ENCODE measurements around the gene PNLIPRP2.

DNA sequence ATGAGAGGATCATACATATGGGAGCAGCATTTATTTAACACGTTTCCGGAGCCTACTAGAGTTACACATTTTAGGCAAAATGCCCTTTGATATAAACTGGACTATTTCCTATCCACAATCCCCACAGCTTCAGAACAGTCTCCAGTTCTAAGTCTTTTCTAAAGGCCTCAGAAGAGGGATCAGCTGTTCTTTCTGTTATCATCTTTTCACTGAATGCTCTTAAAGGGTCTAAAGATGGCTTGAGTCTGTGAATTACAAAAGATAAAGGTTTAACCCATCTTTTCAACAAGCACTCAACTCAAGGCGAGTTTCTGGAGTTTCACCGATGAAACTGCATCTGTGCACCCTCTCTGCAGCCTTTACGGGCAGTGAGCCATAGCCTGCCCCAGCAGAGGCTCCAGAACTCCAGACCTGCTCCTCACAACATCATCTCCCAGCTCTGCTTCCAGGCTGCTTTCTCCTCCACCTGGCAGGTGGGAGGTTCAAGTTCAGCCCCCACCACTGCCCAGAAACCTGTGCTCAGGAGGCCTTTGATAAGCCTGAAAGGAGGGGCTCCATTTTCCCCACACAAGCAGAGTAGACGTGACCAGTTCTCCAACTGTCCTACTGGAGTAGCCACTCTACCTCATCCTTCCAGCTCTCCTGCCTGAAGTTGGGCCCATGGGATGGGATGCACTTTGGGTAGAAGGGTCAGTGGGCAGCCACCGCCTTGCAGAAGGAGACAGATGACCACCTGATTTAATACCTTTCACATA is 68.2 kb downstream of the PNLIPRP2 start:
- TF ChIP-seq, protein P1, sequence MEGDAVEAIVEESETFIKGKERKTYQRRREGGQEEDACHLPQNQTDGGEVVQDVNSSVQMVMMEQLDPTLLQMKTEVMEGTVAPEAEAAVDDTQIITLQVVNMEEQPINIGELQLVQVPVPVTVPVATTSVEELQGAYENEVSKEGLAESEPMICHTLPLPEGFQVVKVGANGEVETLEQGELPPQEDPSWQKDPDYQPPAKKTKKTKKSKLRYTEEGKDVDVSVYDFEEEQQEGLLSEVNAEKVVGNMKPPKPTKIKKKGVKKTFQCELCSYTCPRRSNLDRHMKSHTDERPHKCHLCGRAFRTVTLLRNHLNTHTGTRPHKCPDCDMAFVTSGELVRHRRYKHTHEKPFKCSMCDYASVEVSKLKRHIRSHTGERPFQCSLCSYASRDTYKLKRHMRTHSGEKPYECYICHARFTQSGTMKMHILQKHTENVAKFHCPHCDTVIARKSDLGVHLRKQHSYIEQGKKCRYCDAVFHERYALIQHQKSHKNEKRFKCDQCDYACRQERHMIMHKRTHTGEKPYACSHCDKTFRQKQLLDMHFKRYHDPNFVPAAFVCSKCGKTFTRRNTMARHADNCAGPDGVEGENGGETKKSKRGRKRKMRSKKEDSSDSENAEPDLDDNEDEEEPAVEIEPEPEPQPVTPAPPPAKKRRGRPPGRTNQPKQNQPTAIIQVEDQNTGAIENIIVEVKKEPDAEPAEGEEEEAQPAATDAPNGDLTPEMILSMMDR (optimal IDR thresholded peaks at IDR 0.05 in 1 of 3, IDR thresholded peaks at IDR 0.05 in 1 of 3, conservative IDR thresholded peaks at IDR 0.05 in 1 of 3; ENCODE audit: extremely low read depth in 1 of 3, insufficient read depth in 2 of 3, low read length in 3 of 3) = no peak
- no peak for TF ChIP-seq EZH2 (IDR thresholded peaks at IDR 0.05; ENCODE audit: low read length)
